RWPE2 (cell line): ENCODE data around the gene HOMER3.

Source experiments
- ATAC-seq: fragments of 200-7000 bp; cut with Tn5 transposase; 3 replicates; pipeline ENCODE4 v1.9.1; 2021; ENCODE audit warnings: low read depth
- DNase-seq: peaks from one replicate; pipeline ENCODE4 v3.0.0-alpha.2; 2020; ENCODE audit warnings: low spot score
- H3K27ac ChIP-seq: fragments of 450-650 bp; 2 replicates; pipeline ENCODE4 v1.5.1; 2017; ENCODE audit warnings: mild to moderate bottlenecking; ENCODE audit not compliant: poor library complexity, severe bottlenecking
- H3K27me3 ChIP-seq: fragments of 250-450 bp; sonication (Bioruptor Pico); 2 replicates; pipeline ENCODE4 v1.5.1; 2021; ENCODE audit warnings: mild to moderate bottlenecking, moderate library complexity; ENCODE audit not compliant: insufficient read depth, poor library complexity, severe bottlenecking
- H3K36me3 ChIP-seq: fragments of 250-450 bp; sonication (Bioruptor Pico); 2 replicates; pipeline ENCODE4 v1.5.1; 2020; ENCODE audit warnings: low read depth, mild to moderate bottlenecking, moderate library complexity
- H3K4me1 ChIP-seq: fragments of 250-450 bp; sonication (Bioruptor Pico); 2 replicates; pipeline ENCODE4 v1.5.1; 2021; ENCODE audit warnings: mild to moderate bottlenecking, moderate library complexity; ENCODE audit not compliant: insufficient read depth, poor library complexity, severe bottlenecking
- H3K4me3 ChIP-seq: fragments of 250-450 bp; sonication (Bioruptor Pico); 2 replicates; pipeline ENCODE4 v1.5.1; 2021; ENCODE audit warnings: mild to moderate bottlenecking, moderate library complexity; ENCODE audit not compliant: severe bottlenecking
- H3K9me3 ChIP-seq: fragments of 250-450 bp; sonication (Bioruptor Pico); 2 replicates; pipeline ENCODE4 v1.5.1; 2021; ENCODE audit warnings: mild to moderate bottlenecking, moderate library complexity; ENCODE audit not compliant: severe bottlenecking
- CTCF ChIP-seq: fragments of 450-650 bp; IDR thresholded peaks from one replicate; pipeline ENCODE4 v1.5.1; 2017; ENCODE audit warnings: mild to moderate bottlenecking, moderate library complexity; ENCODE audit not compliant: poor library complexity, severe bottlenecking

HOMER3 gene

GRCh38 chr19:18912933-18913332 is 28.1 kb downstream of the HOMER3 start:
- no peaks in the 10 kb centered on the region for H3K27me3 ChIP-seq
- peaks cover 46% of the 10 kb centered on the region for H3K36me3 ChIP-seq
- H3K9me3 ChIP-seq, result no peaks in the 10 kb centered on the region
- H3K4me1 ChIP-seq, result no peaks in the 10 kb centered on the region
- no peak overlapping the region for H3K27ac ChIP-seq
- no peak for ATAC-seq
- no peak for TF ChIP-seq CTCF
- H3K4me3 ChIP-seq, result no peak overlapping the region
- DNase-seq, result no peak

GRCh38 chr19:18910801-18911436 is 30.1 kb downstream of the HOMER3 start:
- ATAC-seq (no peak), DNase-seq (no peak)
- no peak overlapping the region for H3K27ac ChIP-seq
- TF ChIP-seq CTCF, result no peak
- H3K4me1 ChIP-seq, result no peaks in the 10 kb centered on the region
- no peaks in the 10 kb centered on the region for H3K9me3 ChIP-seq
- H3K36me3 ChIP-seq, result peaks cover 35% of the 10 kb centered on the region
- no peaks in the 10 kb centered on the region for H3K27me3 ChIP-seq
- H3K4me3 ChIP-seq, result no peak overlapping the region

- Histone ChIP-seq H3K4me1 (no peaks in the 10 kb centered on the region), H3K9me3 (no peaks in the 10 kb centered on the region), H3K27ac (no peak overlapping the region), H3K27me3 (no peaks in the 10 kb centered on the region), H3K36me3 (peaks cover 26% of the 10 kb centered on the region), H3K4me3 (no peak overlapping the region)
- no peak for DNase-seq
- no peak for TF ChIP-seq CTCF
- no peak for ATAC-seq
Observed at GRCh38 chr19:18910010-18910409, 31.0 kb downstream of the HOMER3 start.

GRCh38 chr19:18908917-18909619 is 31.9 kb downstream of the HOMER3 start:
- no peaks in the 10 kb centered on the region for H3K27me3 ChIP-seq
- DNase-seq (no peak), ATAC-seq (no peak)
- H3K36me3 ChIP-seq, result peaks cover 22% of the 10 kb centered on the region
- no peak overlapping the region for H3K27ac ChIP-seq
- no peak for TF ChIP-seq CTCF
- H3K4me1 ChIP-seq, result no peaks in the 10 kb centered on the region
- no peaks in the 10 kb centered on the region for H3K9me3 ChIP-seq
- H3K4me3 ChIP-seq, result no peak overlapping the region
